Dermis lymphatic vessel endothelial cell (primary cell): Measurements from ENCODE around the gene KRTCAP2. TPM values are rescaled to one million over a fixed set of nuclear protein-coding genes. Genes with fewer than 3 reads are reported as not detected.

Experiments used
- total RNA-seq: library from RNA; depleted of rRNA; stranded (reverse); fragments of >200 nt; gene quantifications from 2 replicates; pipeline ENCODE4 v1.2.1, GENCODE V29; 2014

Gene KRTCAP2
- 139 and 143 TPM in 2 replicates for total RNA-seq

DNA sequence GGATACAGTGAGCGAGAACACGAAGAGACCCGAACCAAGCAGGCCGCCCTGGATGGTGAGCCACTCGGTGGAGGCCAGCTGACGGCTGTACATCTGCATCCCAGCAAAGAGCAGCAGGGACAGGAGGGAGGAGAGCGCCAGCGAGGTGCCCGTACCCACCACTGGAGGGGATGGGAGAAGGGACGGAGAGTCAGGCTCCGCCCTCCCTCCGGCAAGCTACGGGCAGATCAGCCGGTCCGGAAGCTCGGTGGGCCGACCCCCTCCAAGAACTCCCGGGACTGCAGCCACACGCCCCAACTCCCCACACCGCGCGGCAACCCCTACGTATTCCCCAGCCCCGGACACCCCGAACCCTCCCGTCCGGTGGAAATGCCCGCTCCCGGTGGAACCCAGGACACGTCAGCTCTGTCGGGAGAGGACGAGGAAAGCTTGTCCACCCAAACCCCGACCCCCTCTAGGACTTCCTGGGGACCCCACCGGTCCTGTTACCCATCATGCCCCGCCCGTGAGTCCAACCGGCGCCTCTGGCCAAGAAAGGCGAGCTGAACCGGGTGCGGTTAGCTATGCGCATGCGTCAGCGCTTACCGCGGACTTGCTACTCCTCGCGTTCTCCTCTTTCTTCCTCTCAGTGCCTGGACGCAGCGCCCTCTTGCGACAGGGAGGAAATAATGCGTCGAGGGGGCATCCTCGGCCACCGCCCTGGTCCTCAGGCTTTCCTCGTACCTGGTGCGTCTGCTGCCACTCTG, at the start of gene KRTCAP2:
TSS of gene KRTCAP2 (minus strand) at position 573 of the 746 bp plus-strand sequence. CDS start at position 493, 80 bp downstream.

DNA sequence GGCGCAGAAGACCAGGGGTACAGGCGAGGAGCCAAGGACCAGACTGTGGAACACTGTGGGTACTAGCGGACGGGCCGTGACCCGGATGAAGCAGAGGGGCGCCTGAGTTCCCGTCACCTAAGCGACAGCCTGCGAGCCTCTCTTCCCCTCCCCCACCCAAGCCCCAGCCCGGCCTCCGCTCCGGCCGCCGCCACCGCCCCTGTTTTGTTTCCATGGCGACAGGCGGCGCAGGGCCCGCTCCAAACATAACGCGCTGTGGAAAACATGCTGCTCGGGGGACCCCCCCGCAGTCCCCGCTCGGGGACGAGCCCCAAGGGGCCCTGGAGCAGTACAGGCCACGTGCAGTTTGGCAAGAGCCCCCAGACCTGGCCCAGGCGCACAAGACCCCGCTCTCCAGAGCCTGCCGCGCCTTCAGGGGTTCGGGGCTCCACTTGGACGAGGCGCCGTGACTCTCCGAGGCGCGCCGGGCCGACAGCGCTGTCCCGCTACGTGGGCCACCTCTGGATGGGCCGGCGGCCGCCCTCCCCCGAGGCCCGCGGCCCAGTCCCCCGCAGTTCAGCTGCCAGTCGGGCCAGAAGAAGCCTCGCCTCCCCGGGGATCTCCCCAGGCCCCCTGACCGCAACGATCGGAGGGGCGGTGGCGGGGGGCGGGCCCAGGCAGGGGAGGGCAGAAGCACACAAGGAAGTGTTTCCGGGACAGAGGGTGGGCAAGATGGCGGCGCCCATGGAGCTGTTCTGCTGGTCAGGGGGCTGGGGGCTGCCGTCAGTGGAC, 35.6 kb upstream of the KRTCAP2 start, which contains the start of gene MTX1:
TSS of gene MTX1 (plus strand) at position 155 of the 771 bp plus-strand sequence. CDS start at position 265, 110 bp downstream.

DNA sequence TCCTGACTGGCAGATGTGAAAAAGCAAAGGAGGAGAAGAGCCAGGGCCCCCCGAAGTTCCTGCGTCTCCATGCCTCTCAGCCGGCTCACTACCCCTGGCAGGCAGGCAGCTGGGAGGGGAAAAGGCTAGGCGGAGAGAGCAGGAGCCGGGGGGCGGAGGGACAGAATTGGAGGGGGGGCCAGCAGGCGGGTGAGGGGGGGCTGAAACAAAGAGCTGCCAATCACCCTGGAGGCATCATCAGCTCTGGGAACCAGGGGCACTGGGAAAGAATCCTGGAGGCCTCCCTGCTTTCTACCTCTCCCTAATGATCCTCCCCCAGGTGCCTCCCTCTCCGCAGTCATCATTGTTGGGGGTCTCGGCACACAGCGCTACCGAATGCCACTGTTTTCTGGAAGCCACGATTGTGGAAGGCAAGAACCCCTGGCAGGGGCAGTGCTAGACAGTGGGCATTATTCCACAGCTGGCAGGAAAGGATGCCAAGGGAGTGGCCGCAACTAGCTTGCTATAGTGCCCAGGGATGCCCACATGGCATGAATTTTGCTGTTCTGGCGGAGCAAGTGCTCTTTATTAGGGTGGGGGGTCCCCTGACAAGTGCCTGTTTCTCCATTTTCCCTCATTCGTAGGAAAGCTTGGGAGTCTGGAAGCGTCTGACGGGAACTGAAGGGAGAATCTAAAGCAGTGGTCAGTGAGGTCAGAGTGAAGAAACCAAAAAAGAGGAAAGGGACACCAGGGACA, 34.9 kb upstream of the KRTCAP2 start, which contains the start of gene THBS3:
TSS of gene THBS3 (minus strand) at position 92 of the 735 bp plus-strand sequence. CDS start at position 71, 21 bp downstream.

DNA sequence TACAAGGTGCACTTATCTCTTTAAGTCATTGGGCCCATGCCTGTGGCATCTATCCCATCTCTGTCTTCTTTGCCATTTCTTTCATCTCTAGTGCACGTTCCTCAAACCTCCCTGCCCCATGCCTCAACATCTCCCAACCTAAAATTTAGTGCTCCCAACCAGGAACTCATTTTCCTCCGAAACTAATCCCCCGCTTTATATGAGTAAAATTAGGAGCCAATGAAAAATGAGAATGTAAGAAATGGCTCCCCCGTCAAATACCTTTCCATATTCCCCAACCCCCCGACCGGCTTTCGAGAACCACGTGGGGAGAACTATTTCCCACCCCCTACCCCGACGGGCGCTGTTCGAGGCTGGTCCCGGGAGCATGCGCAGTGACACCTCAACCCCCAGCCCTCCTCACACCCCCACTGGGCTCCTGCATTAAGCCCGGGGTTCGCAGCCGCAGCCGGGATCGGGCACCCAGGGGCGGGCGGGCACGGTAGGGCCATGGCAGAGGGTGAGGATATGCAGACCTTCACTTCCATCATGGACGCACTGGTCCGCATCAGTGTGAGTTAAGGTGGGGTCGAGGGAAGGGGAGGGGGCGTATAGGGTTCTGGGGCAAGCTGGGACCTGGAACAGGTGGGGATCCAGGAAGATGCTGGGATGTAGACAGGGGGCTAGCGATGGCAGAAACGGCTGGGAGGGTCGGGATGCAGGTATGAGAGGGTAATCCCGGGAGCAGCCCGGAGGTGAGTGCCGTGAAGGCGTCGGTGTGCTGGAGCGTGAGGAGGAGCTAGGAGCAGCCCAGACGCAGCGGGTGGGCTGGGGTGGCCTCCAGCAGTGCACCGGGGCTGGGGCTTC, 597 bp upstream of the KRTCAP2 start, which contains the start of gene TRIM46:
TSS of gene TRIM46 (plus strand) at position 372 of the 846 bp plus-strand sequence. CDS start at position 490, 118 bp downstream.

DNA sequence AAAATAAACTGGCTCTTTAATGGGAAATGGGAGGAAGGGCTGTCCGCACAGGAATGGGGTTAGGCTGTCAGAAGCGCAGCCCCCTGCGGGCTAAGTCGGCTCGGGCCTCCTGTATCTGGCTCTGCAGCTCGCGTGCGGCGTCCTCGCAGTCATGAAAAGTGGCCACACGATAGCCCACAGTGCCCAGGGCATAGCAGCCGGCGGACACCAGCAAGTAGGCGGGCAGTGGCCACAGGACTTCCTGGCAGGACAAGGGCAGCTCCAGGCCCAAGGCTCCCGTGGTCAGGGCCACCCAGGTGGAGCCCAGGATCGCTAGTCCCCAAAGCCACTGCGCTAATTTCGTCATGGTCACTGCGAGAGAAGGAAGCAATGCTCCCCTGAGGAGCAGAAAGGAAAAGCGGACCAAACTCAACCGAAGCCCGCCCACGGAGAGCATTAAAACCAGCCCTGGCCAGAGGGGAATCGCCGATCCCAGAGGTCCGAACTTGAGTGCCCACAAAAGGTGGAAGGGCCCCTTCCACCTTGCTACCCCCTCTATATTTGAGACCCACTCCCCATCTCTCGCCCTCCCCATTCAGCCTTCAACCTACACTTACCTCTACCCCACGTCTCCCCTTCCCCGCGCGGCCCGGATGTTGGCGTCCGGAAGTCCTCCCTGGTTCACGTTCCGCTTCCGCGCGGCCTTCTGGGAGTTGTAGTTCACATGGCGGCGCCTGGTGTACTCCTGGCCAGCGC, 33.0 kb downstream of the KRTCAP2 start, which contains the start of gene DPM3:
TSS of gene DPM3 (minus strand) at position 637 of the 735 bp plus-strand sequence. CDS start at position 346, 291 bp downstream.

DNA sequence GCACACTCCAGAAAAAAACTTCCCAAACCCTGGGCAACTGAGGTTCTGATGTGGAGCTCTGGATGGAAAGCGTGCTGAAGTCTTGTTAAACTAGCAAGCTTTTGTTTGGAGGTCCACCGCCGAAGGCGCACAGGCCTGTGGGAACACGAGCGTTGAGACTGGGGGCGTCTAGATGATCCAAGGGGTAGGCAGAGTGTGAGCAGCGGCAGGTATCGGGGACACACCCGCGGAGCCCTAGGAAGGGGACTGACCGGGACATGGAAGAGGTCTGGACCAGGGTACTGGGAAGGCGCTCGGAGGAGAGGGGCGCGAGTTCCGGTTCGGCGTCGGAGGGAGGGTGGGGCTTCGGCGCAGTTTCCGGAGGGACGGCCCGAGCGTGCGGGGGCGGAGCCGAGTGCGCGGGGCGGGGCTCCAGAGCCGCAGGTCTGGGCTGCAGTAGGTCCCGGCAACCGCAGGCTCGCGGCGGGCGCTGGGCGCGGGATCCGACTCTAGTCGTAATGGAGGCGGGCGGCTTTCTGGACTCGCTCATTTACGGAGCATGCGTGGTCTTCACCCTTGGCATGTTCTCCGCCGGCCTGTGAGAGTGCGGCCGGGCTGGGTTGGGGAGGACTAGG, 37.6 kb downstream of the KRTCAP2 start, which contains the start of gene SLC50A1:
TSS of gene SLC50A1 (plus strand) at position 438 of the 614 bp plus-strand sequence. CDS start at position 498, 60 bp downstream.

DNA sequence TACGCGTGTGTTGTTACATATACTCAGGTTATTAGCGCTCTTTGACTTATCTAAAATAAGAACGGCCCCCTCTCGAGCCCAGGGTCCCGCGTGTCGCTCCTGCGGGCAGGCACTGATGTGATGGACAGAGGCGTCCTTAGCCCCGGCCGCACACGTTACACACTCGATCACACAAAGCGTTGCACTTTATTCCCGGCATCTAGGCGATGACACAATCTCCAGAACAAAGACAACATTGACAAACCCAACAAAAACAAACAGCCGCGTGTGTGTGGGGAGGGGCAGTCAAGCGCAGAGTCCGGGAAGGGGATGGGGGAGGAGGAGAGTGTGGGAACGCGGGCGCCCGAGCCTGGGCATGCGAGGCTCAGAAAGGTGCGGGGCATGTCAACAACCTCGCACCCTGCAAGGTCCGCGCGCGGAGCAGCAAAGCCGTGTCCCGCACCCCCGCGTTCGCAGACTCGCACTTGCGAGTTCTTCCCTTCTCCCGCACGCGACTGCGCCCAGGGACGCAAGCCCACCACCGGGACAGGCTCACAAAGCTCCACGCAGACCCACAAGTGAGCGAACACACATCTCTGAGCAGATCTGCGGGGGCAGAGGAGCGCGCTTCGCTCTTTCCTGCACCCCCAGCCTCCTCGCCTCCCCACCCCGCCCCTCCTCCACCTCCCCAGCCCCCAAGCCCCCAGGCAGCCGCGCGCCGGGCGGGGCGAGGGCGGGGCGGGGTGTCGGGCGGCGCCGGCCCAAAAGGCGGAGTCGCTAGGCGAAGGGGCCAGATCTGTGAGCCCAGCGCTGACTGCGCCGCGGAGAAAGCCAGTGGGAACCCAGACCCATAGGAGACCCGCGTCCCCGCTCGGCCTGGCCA, 45.8 kb downstream of the KRTCAP2 start, which contains the start of gene EFNA1:
TSS of gene EFNA1 (plus strand) at position 772 of the 862 bp plus-strand sequence. CDS start 102 bp downstream, outside the sequence.

Other genes starting within 250 kb of the KRTCAP2 start
- gene PMVK, start 236.6 kb downstream of the KRTCAP2 start, total RNA-seq, result 9.2 and 11.3 TPM in 2 replicates
- 109 and 117 TPM in 2 replicates for gene PBXIP1, start 217.2 kb downstream of the KRTCAP2 start, total RNA-seq
- 5.3 and 5.4 TPM in 2 replicates for gene PYGO2, start 211.5 kb downstream of the KRTCAP2 start, total RNA-seq
- 253 and 300 TPM in 2 replicates for gene SHC1, start 202.6 kb downstream of the KRTCAP2 start, total RNA-seq
- 29.0 and 31.8 TPM in 2 replicates for gene CKS1B, start 198.6 kb downstream of the KRTCAP2 start, total RNA-seq
- gene FLAD1, start 190.0 kb downstream of the KRTCAP2 start, total RNA-seq, result 16.7 and 18.6 TPM in 2 replicates
- 0.43 TPM in 1 of 2 replicates, not detected in the other for gene LENEP, start 179.7 kb downstream of the KRTCAP2 start, total RNA-seq
- 7.0 and 9.8 TPM in 2 replicates for gene ZBTB7B, start 170.5 kb downstream of the KRTCAP2 start, total RNA-seq
- 0.09 and 0.11 TPM in 2 replicates for gene DCST2, start 139.5 kb downstream of the KRTCAP2 start, total RNA-seq
- not detected in 2 replicates for gene DCST1, start 139.5 kb downstream of the KRTCAP2 start, total RNA-seq
- gene ADAM15, start 122.0 kb downstream of the KRTCAP2 start, total RNA-seq, result 97.1 and 129 TPM in 2 replicates
- gene EFNA4, start 109.6 kb downstream of the KRTCAP2 start, total RNA-seq, result 13.7 and 15.3 TPM in 2 replicates
- 1.4 and 2.1 TPM in 2 replicates for gene EFNA3, start 94.5 kb downstream of the KRTCAP2 start, total RNA-seq
- 172 and 255 TPM in 2 replicates for gene EFNA1, start 45.4 kb downstream of the KRTCAP2 start, total RNA-seq
- 56.8 and 66.1 TPM in 2 replicates for gene SLC50A1, start 37.5 kb downstream of the KRTCAP2 start, total RNA-seq
- 28.5 and 38.7 TPM in 2 replicates for gene DPM3, start 32.8 kb downstream of the KRTCAP2 start, total RNA-seq
- 1.1 and 1.3 TPM in 2 replicates for gene TRIM46, start 545 bp upstream of the KRTCAP2 start, total RNA-seq
- gene THBS3, start 34.6 kb upstream of the KRTCAP2 start, total RNA-seq, result 12.6 and 13.2 TPM in 2 replicates
- gene MTX1, start 35.4 kb upstream of the KRTCAP2 start, total RNA-seq, result 23.5 and 34.1 TPM in 2 replicates
- gene ENTREP3, start 82.2 kb upstream of the KRTCAP2 start, total RNA-seq, result 2.4 and 2.5 TPM in 2 replicates
- gene SCAMP3, start 89.1 kb upstream of the KRTCAP2 start, total RNA-seq, result 25.8 and 28.2 TPM in 2 replicates
- gene CLK2, start 100.2 kb upstream of the KRTCAP2 start, total RNA-seq, result 18.5 and 20.6 TPM in 2 replicates
- 0.34 and 0.76 TPM in 2 replicates for gene HCN3, start 104.2 kb upstream of the KRTCAP2 start, total RNA-seq
- gene PKLR, start 128.1 kb upstream of the KRTCAP2 start, total RNA-seq, result not detected in 2 replicates
- gene FDPS, start 135.6 kb upstream of the KRTCAP2 start, total RNA-seq, result 350 and 458 TPM in 2 replicates
- gene RUSC1, start 147.6 kb upstream of the KRTCAP2 start, total RNA-seq, result 8.2 and 9.2 TPM in 2 replicates